Neural cell (in vitro differentiated cells): ENCODE measurements around the gene ATP5ME. TPM values are rescaled to one million over a fixed set of nuclear protein-coding genes. Genes with fewer than 3 reads are reported as not detected.

Source experiments
- H2AFZ ChIP-seq: fragments of 200-600, 300-800 bp; sonication (generic), shearing (Covaris generic); 2 replicates; pipeline ENCODE4 v1.6.0; 2014; ENCODE audit warnings: low read depth, mild to moderate bottlenecking, antibody characterized with exemption, low read length, moderate library complexity
- H3F3A ChIP-seq: fragments of 200-600 bp; shearing (Covaris generic); 2 replicates; pipeline ENCODE4 v1.6.1; 2016; ENCODE audit warnings: mild to moderate bottlenecking, moderate library complexity, mixed read lengths, antibody characterized with exemption, low read length; ENCODE audit not compliant: insufficient read depth, poor library complexity, severe bottlenecking
- H3K27ac ChIP-seq: fragments of 200-600, 300-800 bp; sonication (generic), shearing (Covaris generic); 2 replicates; pipeline ENCODE4 v1.5.1; 2014; ENCODE audit warnings: mild to moderate bottlenecking, low read length, moderate library complexity
- H3K27me3 ChIP-seq: fragments of 300-800, 200-600 bp; sonication (generic), shearing (Covaris generic); 2 replicates; pipeline ENCODE4 v1.6.0; 2014; ENCODE audit warnings: mild to moderate bottlenecking, low read depth, low read length, moderate library complexity; ENCODE audit not compliant: insufficient read depth
- H3K36me3 ChIP-seq: fragments of 300-800, 200-600 bp; sonication (generic), shearing (Covaris generic); 2 replicates; pipeline ENCODE4 v1.5.1; 2014; ENCODE audit warnings: mild to moderate bottlenecking, antibody characterized with exemption, low read length, moderate library complexity; ENCODE audit not compliant: insufficient read depth
- H3K4me2 ChIP-seq: fragments of 300-800, 200-600 bp; sonication (generic), shearing (Covaris generic); 2 replicates; pipeline ENCODE4 v1.6.0; 2014; ENCODE audit warnings: mild to moderate bottlenecking, low read length
- H3K4me3 ChIP-seq: fragments of 300-800, 200-600 bp; sonication (generic), shearing (Covaris generic); 2 replicates; pipeline ENCODE4 v1.5.1; 2014; ENCODE audit warnings: mild to moderate bottlenecking, low read length, moderate library complexity
- H3K79me2 ChIP-seq: fragments of 200-600 bp; shearing (Covaris generic); replicated peaks from 2 replicates; pipeline ENCODE4 v1.6.0; 2014; ENCODE audit warnings: mild to moderate bottlenecking, low read length, moderate library complexity; ENCODE audit not compliant: insufficient read depth
- H3K9ac ChIP-seq: fragments of 300-800, 200-600 bp; sonication (generic), shearing (Covaris generic); 2 replicates; pipeline ENCODE4 v1.6.1; 2016; ENCODE audit warnings: mild to moderate bottlenecking, low read length, mixed read lengths
- H3K9me2 ChIP-seq: fragments of 200-600 bp; shearing (Covaris generic); 2 replicates; pipeline ENCODE4 v1.6.1; 2016; ENCODE audit warnings: mild to moderate bottlenecking, low read length, mixed read lengths; ENCODE audit not compliant: insufficient read depth
- H3K9me3 ChIP-seq: fragments of 200-600, 300-800 bp; sonication (generic), shearing (Covaris generic); 2 replicates; pipeline ENCODE4 v1.6.1; 2016; ENCODE audit warnings: mild to moderate bottlenecking, mixed run types, low read length, moderate library complexity, mixed read lengths
- H4K20me1 ChIP-seq: fragments of 200-600 bp; shearing (Covaris generic); 2 replicates; pipeline ENCODE4 v1.6.1; 2016; ENCODE audit warnings: mild to moderate bottlenecking, mixed run types; ENCODE audit not compliant: insufficient read depth
- EP300 ChIP-seq: fragments of 450-650 bp; conservative IDR thresholded peaks from 2 replicates; pipeline ENCODE4 v1.6.1; 2014; ENCODE audit warnings: antibody characterized with exemption, mild to moderate bottlenecking, moderate library complexity; ENCODE audit not compliant: poor library complexity, severe bottlenecking
- EZH2 ChIP-seq: fragments of 200-600, 300-800 bp; shearing (Covaris generic), sonication (generic); IDR thresholded peaks from 2 replicates; pipeline ENCODE4 v1.6.1; 2014; ENCODE audit warnings: antibody characterized with exemption, low read length, borderline replicate concordance, mild to moderate bottlenecking; ENCODE audit not compliant: insufficient read depth, poor library complexity, severe bottlenecking
- MXI1 ChIP-seq: fragments of 450-650 bp; conservative IDR thresholded peaks from 2 replicates; pipeline ENCODE4 v1.6.1; 2014; ENCODE audit warnings: antibody characterized with exemption, mild to moderate bottlenecking; ENCODE audit not compliant: poor library complexity, severe bottlenecking
- POLR2AphosphoS5 ChIP-seq: IDR thresholded peaks from 2 replicates; pipeline ENCODE4 v1.6.1; 2012
- RAD21 ChIP-seq: fragments of 450-650 bp; conservative IDR thresholded peaks from 2 replicates; pipeline ENCODE4 v1.6.1; 2014; ENCODE audit warnings: antibody characterized with exemption, mild to moderate bottlenecking, moderate library complexity
- REST ChIP-seq: IDR thresholded peaks from 2 replicates; pipeline ENCODE4 v1.6.1; 2012; ENCODE audit warnings: borderline replicate concordance
- SMC3 ChIP-seq: fragments of 450-650 bp; conservative IDR thresholded peaks from 2 replicates; pipeline ENCODE4 v1.6.1; 2014; ENCODE audit warnings: antibody characterized with exemption, mild to moderate bottlenecking, moderate library complexity; ENCODE audit not compliant: poor library complexity
- TAF1 ChIP-seq: IDR thresholded peaks from 2 replicates; pipeline ENCODE4 v1.6.1; 2012; ENCODE audit warnings: low read depth
- polyA plus RNA-seq: library from polyadenylated mRNA; depleted of rRNA; stranded (reverse); fragments of >200 nt; gene quantifications from 2 replicates; pipeline ENCODE4 v1.2.3, GENCODE V29; 2014
- TF ChIP-seq, protein P1 (sequence below): fragments of 450-650 bp; IDR thresholded peaks from 2 replicates; pipeline ENCODE4 v1.5.1; 2014; ENCODE audit warnings: antibody characterized with exemption, mild to moderate bottlenecking, moderate library complexity; ENCODE audit not compliant: poor library complexity, severe bottlenecking

The ATP5ME gene
- polyA plus RNA-seq, 1 donor from 2014 or later, result 156 TPM

DNA sequence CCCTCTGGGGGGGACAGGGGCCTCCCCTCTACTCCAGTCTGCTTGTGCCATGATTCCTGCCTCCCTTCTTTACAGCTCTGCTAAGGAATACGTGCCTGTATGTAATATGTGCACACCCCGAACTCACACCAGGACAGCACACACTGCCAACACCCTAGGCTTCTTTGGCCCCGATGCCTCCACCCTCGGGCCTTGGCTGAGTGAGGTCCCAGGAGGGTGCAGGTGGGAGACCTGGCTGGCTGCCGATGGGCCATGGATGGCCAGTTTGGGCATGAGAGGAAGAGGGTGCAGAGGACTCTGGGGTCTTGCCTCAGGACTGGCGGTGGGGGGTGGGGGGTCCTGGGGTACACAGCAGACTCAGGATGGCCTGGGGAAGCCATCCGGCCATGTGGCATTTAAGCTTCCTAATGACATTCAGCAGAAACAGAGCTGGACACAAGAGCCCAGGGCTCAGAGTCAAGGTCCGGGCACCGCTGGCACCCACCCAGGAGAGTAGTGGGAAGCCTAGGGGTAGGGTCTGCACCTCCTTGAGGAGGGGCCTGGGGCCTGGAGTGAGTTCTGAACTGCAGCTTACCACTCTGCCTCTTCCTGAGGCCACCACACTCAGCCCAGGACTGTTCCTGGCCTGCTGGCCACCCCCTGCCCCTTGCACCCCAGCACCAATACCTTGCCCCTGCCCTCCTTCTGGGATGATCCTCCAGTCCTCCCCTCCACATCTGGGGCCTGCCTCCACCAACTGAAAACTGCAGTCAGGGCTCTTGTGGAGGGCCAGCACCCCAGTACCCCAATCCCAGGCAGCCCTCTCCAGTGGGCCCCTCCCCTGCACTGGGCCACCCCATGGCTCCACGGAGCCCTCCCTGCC, 29.5 kb upstream of the ATP5ME start:
- H3K9me2 ChIP-seq, result no peaks in the 10 kb centered on the region
- TF ChIP-seq TAF1 (no peak), MXI1 (no peak), POLR2AphosphoS5 (no peak), EZH2 (no peak), SMC3 (no peak), RAD21 (no peak), EP300 (no peak), REST (no peak)
- TF ChIP-seq, protein P1, sequence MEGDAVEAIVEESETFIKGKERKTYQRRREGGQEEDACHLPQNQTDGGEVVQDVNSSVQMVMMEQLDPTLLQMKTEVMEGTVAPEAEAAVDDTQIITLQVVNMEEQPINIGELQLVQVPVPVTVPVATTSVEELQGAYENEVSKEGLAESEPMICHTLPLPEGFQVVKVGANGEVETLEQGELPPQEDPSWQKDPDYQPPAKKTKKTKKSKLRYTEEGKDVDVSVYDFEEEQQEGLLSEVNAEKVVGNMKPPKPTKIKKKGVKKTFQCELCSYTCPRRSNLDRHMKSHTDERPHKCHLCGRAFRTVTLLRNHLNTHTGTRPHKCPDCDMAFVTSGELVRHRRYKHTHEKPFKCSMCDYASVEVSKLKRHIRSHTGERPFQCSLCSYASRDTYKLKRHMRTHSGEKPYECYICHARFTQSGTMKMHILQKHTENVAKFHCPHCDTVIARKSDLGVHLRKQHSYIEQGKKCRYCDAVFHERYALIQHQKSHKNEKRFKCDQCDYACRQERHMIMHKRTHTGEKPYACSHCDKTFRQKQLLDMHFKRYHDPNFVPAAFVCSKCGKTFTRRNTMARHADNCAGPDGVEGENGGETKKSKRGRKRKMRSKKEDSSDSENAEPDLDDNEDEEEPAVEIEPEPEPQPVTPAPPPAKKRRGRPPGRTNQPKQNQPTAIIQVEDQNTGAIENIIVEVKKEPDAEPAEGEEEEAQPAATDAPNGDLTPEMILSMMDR, result no peak
- H3K9me3 ChIP-seq, result no peaks in the 10 kb centered on the region
- no peaks in the 10 kb centered on the region for H3K36me3 ChIP-seq
- no peak overlapping the region for H3K9ac ChIP-seq
- no peaks in the 10 kb centered on the region for H3K27me3 ChIP-seq
- H3F3A ChIP-seq, result no peaks in the 10 kb centered on the region
- peaks cover 23% of the 10 kb centered on the region for H3K79me2 ChIP-seq
- H4K20me1 ChIP-seq, result no peaks in the 10 kb centered on the region
- H3K27ac ChIP-seq, result no peak overlapping the region
- H2AFZ ChIP-seq, result no peak overlapping the region
- no peak overlapping the region for H3K4me2 ChIP-seq
- H3K4me3 ChIP-seq, result no peak overlapping the region

GRCh38 chr4:702618-703048, 28.6 kb upstream of the ATP5ME start:
- no peak overlapping the region for H3K4me2 ChIP-seq
- H4K20me1 ChIP-seq, result no peaks in the 10 kb centered on the region
- H3K79me2 ChIP-seq, result peaks cover 16% of the 10 kb centered on the region
- H3K9me2 ChIP-seq, result no peaks in the 10 kb centered on the region
- H3F3A ChIP-seq, result no peaks in the 10 kb centered on the region
- H3K27ac ChIP-seq, result no peak overlapping the region
- H3K9me3 ChIP-seq, result no peaks in the 10 kb centered on the region
- H3K4me3 ChIP-seq, result no peak overlapping the region
- H3K27me3 ChIP-seq, result no peaks in the 10 kb centered on the region
- no peak for TF ChIP-seq REST
- no peak for TF ChIP-seq TAF1
- no peak for TF ChIP-seq EZH2
- no peak for TF ChIP-seq RAD21
- no peak for TF ChIP-seq POLR2AphosphoS5
- TF ChIP-seq EP300, result no peak
- no peak for TF ChIP-seq MXI1
- TF ChIP-seq, protein P1, result no peak
- no peak for TF ChIP-seq SMC3
- H3K36me3 ChIP-seq, result no peaks in the 10 kb centered on the region
- no peak overlapping the region for H2AFZ ChIP-seq
- no peak overlapping the region for H3K9ac ChIP-seq
